Measurements from ENCODE around the gene CLK2. TPM values are rescaled to one million over a fixed set of nuclear protein-coding genes. Genes with fewer than 3 reads are reported as not detected.

CLK2 gene
- polyA plus RNA-seq, 1 donor from 2014 or later: 44.4 TPM

- Histone ChIP-seq H3F3A (ENCODE audit: insufficient read depth, low read length, poor library complexity, severe bottlenecking) (no peaks in the 10 kb centered on the region), H3K9me2 (ENCODE audit: insufficient read depth, low read length) (no peaks in the 10 kb centered on the region), H4K20me1 (ENCODE audit: insufficient read depth) (no peaks in the 10 kb centered on the region), H3K4me2 (ENCODE audit: low read length) (peak overlapping the region; percentile 74), H3K9me3 (ENCODE audit: low read length) (no peaks in the 10 kb centered on the region), H3K36me3 (ENCODE audit: insufficient read depth, low read length) (no peaks in the 10 kb centered on the region), H2AFZ (ENCODE audit: low read depth, low read length) (peak overlapping the region; percentile 84), H3K27me3 (ENCODE audit: insufficient read depth, low read depth, low read length) (no peaks in the 10 kb centered on the region), H3K9ac (ENCODE audit: low read length) (peak overlapping the region; percentile 74), H3K79me2 (replicated peaks; ENCODE audit: insufficient read depth, low read length) (no peaks in the 10 kb centered on the region), H3K27ac (ENCODE audit: low read length) (peak overlapping the region; percentile 89), H3K4me3 (ENCODE audit: low read length) (peak overlapping the region; percentile 65)
- TF ChIP-seq CTCF (IDR thresholded peaks at IDR 0.05; ENCODE audit: poor library complexity, severe bottlenecking) (no peak), MXI1 (conservative IDR thresholded peaks at IDR 0.05; ENCODE audit: poor library complexity, severe bottlenecking) (no peak), RAD21 (conservative IDR thresholded peaks at IDR 0.05) (no peak), SMC3 (conservative IDR thresholded peaks at IDR 0.05; ENCODE audit: poor library complexity) (no peak), TAF1 (IDR thresholded peaks at IDR 0.05; ENCODE audit: low read depth) (no peak), REST (IDR thresholded peaks at IDR 0.05; ENCODE audit: borderline replicate concordance) (no peak), EP300 (conservative IDR thresholded peaks at IDR 0.05; ENCODE audit: poor library complexity, severe bottlenecking) (no peak), POLR2AphosphoS5 (IDR thresholded peaks at IDR 0.05) (no peak)
Measured at GRCh38 chr1:155245163-155245524, 28.2 kb downstream of the CLK2 start.

- Histone ChIP-seq H3K9me2 (ENCODE audit: insufficient read depth, low read length) (no peaks in the 10 kb centered on the region), H3K4me3 (ENCODE audit: low read length) (peak overlapping the region; percentile 65), H3K9me3 (ENCODE audit: low read length) (no peaks in the 10 kb centered on the region), H3K4me2 (ENCODE audit: low read length) (peak overlapping the region; percentile 74), H4K20me1 (ENCODE audit: insufficient read depth) (no peaks in the 10 kb centered on the region), H3K36me3 (ENCODE audit: insufficient read depth, low read length) (no peaks in the 10 kb centered on the region), H3K27me3 (ENCODE audit: insufficient read depth, low read depth, low read length) (no peaks in the 10 kb centered on the region), H3K79me2 (replicated peaks; ENCODE audit: insufficient read depth, low read length) (no peaks in the 10 kb centered on the region), H2AFZ (ENCODE audit: low read depth, low read length) (peak overlapping the region; percentile 84), H3K27ac (ENCODE audit: low read length) (peak overlapping the region; percentile 89), H3K9ac (ENCODE audit: low read length) (peak overlapping the region; percentile 74), H3F3A (ENCODE audit: insufficient read depth, low read length, poor library complexity, severe bottlenecking) (no peaks in the 10 kb centered on the region)
- TF ChIP-seq RAD21 (conservative IDR thresholded peaks at IDR 0.05) (peak; percentile 40), TAF1 (IDR thresholded peaks at IDR 0.05; ENCODE audit: low read depth) (peak; percentile 90), REST (IDR thresholded peaks at IDR 0.05; ENCODE audit: borderline replicate concordance) (peak; percentile 82), EZH2 (IDR thresholded peaks at IDR 0.05; ENCODE audit: borderline replicate concordance, insufficient read depth, low read length, poor library complexity, severe bottlenecking) (no peak), SMC3 (conservative IDR thresholded peaks at IDR 0.05; ENCODE audit: poor library complexity) (peak; percentile 56), EP300 (conservative IDR thresholded peaks at IDR 0.05; ENCODE audit: poor library complexity, severe bottlenecking) (peak; percentile 92), MXI1 (conservative IDR thresholded peaks at IDR 0.05; ENCODE audit: poor library complexity, severe bottlenecking) (peak; percentile 67), POLR2AphosphoS5 (IDR thresholded peaks at IDR 0.05) (peak; percentile 91), CTCF (IDR thresholded peaks at IDR 0.05; ENCODE audit: poor library complexity, severe bottlenecking) (peak; percentile 69)
Measured at GRCh38 chr1:155244368-155245162, 28.7 kb downstream of the CLK2 start.
